ENCODE results near the gene PDIA2.
"Not testable (repeated sequence)": the region's sequence is repeated elsewhere in the genome, so short reads cannot be mapped to it uniquely, and the experiment has no call there.

- not testable (repeated sequence) for TF ChIP-seq EZH2 (IDR thresholded peaks at IDR 0.05; ENCODE audit: insufficient read depth, poor library complexity, severe bottlenecking); EZH2phosphoT487 (IDR thresholded peaks at IDR 0.05; ENCODE audit: insufficient read depth, low read depth)
Measured at GRCh38 chr16:267562-267961, 15.4 kb upstream of the PDIA2 start.

Measured in GM23248 (cell line).